ENCODE measurements around the gene ARF3. TPM values are rescaled to one million over a fixed set of nuclear protein-coding genes. Genes with fewer than 3 reads are reported as not detected.
A peak's percentile ranks its signal among the peaks of the same experiment; 100 is the strongest.

Gene ARF3
- 10 to 100 TPM; 17.4 to 27.0 (median 22.3) TPM for total RNA-seq
- polyA plus RNA-seq: 10 to 100 TPM in 2 of 3 donors, 1 to 10 TPM in 1; 7.4 to 18.1 (median 13.2) TPM
- long read RNA-seq, donor 1, full-length matches to known transcripts: 6 of 10 reads
- long read RNA-seq, donor 1, partial matches to known transcripts: 1 of 10 reads
- long read RNA-seq, donor 1, other reads (novel, unspliced or antisense): 3 of 10 reads
- long read RNA-seq, donor 2, full-length matches to known transcripts: 8 of 11 reads
- long read RNA-seq, donor 2, partial matches to known transcripts: 0 of 11 reads
- long read RNA-seq, donor 2, other reads (novel, unspliced or antisense): 3 of 11 reads

DNA sequence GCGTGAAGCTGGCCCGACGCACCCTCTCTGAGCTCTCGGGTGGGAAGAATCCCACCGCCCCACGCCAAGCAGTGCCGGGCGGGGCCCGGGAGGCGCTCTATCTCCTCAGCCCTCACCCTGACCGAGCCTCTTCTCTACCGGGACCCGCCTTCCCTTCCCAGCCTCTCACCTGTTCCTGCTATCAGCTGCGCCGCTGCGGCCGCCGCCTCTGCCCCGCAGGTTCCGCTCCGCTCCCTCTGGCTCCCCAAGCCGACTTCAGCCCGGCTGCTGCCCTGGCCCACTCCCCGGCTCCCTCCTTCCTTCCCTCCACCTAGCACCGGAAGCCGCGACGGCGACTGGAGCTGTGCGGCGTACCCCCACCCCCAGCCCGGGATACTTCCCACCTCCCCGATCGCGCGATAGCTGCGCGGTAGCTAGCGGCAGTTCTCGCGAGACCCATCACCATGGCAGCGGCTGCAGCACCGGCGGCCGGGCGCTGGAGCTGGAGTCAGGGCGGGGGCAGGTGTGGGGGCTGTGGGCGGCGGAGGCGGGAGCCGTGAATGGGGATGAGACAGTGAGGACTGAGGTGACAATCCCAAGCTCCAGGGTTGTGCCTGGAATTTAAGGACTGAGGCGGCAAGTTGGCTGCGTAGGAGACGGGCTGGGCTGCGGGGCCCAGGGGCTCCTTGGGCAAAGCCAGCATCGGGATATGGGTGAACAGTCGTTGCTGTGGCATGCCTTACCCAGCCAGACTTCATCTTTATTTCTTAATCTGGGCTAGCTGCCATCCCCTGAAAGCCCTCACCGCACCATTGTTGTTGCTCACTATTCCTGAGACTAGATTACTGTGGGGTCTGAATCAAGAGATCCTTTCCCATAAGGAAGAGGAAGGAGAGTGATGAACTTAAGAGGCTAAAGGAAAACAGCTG is at the start of gene ARF3:
Gene ARF3 (minus strand): TSS at position 347 of the 908 bp plus-strand sequence. CDS start 16,392 bp downstream, outside the sequence.
- WGBS, 3 donors: 1% methylated on average over 50 to 58 of the region's 58 CpGs
- no peaks in the 10 kb centered on the region for H3K9me3 ChIP-seq
- peaks cover 0 to 11% of the 10 kb centered on the region in 2 donors for H3K36me3 ChIP-seq (ENCODE audit: insufficient read depth in 1 of 2, low read depth in 1 of 2)
- peak within 1 kb of the TSS; percentile 80 for H3K4me3 ChIP-seq
- H3K27ac ChIP-seq: peak within 1 kb of the TSS; percentile 62
- TF ChIP-seq, protein P1, sequence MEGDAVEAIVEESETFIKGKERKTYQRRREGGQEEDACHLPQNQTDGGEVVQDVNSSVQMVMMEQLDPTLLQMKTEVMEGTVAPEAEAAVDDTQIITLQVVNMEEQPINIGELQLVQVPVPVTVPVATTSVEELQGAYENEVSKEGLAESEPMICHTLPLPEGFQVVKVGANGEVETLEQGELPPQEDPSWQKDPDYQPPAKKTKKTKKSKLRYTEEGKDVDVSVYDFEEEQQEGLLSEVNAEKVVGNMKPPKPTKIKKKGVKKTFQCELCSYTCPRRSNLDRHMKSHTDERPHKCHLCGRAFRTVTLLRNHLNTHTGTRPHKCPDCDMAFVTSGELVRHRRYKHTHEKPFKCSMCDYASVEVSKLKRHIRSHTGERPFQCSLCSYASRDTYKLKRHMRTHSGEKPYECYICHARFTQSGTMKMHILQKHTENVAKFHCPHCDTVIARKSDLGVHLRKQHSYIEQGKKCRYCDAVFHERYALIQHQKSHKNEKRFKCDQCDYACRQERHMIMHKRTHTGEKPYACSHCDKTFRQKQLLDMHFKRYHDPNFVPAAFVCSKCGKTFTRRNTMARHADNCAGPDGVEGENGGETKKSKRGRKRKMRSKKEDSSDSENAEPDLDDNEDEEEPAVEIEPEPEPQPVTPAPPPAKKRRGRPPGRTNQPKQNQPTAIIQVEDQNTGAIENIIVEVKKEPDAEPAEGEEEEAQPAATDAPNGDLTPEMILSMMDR (IDR thresholded peaks at IDR 0.05): no peak
- H3K27me3 ChIP-seq (ENCODE audit: insufficient read depth in 3 of 3, low read length in 2 of 3): peaks cover 0 to 5% (median 0%) of the 10 kb centered on the region in 3 donors
- intact Hi-C loops (cut with DNase I): no loop called here
- DNase-seq (peak; percentile 94 to 96), ATAC-seq (peak; percentile 96 to 99 (median 97))
- H3K4me1 ChIP-seq: peaks cover 17% of the 10 kb centered on the region

DNA sequence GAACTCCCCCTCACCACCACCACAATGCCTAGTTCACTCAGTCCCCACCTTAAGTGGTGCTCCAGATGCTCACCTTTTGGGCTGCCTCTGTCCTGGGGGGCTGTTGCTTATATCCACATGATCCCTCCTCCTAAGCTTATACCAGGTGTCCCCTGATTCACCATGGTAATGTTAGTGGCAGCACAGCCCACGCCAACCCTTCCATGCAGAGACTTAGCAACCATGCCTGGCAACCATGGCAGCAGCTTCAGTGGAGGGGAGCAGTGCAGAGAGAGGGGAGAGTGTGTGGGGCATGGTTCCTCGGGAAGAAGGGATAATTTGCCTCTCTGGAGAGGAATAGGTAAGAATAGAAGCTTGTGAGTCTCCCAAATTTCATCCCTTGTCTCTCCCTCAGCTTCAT is 43.1 kb upstream of the ARF3 start:
- peaks cover 30% of the 10 kb centered on the region for H3K4me1 ChIP-seq
- TF ChIP-seq, protein P1 (IDR thresholded peaks at IDR 0.05): no peak
- ATAC-seq (no peak), DNase-seq (no peak)
- no peak overlapping the region for H3K27ac ChIP-seq
- WGBS, 3 donors: 73 to 77% (median 75%) methylated on average over 2 of the region's 2 CpGs
- intact Hi-C loops (cut with DNase I): no loop called here
- peaks cover 12 to 44% of the 10 kb centered on the region in 2 donors for H3K36me3 ChIP-seq (ENCODE audit: insufficient read depth in 1 of 2, low read depth in 1 of 2)
- peaks cover 0 to 62% (median 0%) of the 10 kb centered on the region in 3 donors for H3K27me3 ChIP-seq (ENCODE audit: insufficient read depth in 3 of 3, low read length in 2 of 3)
- no peaks in the 10 kb centered on the region for H3K9me3 ChIP-seq
- peak overlapping the region; percentile 60 for H3K4me3 ChIP-seq

DNA sequence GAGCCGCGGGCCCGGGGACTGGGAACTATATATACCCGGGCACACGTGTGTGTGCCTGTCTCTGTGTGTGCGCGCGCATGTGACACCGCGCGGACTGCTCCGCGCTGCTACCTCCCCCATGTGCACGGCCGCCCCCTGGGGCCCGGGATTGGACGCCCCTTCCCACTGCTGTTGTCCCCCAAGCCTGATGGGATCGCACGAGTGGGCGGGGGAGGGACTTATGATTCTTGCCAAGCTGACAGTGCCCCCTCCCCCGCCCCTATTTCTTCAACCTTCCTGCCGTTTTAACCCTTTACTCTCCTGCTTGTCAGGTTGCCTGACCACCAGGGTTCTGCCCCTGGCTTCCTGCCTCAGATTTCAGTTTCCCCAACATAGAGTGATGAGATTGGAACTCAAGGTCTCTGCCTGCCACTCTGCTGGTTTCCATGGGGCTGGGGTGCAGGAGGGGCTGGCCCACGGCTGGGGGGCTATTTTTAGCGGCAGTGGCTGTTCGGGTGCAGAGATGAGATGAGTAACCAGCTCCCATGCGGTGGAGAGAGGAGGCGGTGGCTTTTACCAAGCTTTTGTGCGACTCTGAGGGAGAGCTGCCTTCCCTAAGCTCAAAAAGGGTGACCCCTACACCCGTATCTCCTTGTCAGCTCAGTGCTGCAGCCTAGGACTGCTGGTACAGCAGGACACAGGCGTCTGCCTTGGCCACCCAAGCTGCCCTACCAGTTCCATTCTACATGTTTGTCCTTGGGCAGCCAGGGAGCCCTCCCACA is 42.3 kb upstream of the ARF3 start, which contains the start of gene DDN:
Gene DDN (minus strand): TSS at position 5 of the 761 bp plus-strand sequence. CDS start 88 bp downstream, outside the sequence.
- DNase-seq (peak; percentile 65 to 79), ATAC-seq (peak; percentile 66 to 79 (median 76))
- H3K4me1 ChIP-seq: peaks cover 34% of the 10 kb centered on the region
- peak within 1 kb of the TSS; percentile 65 for H3K4me3 ChIP-seq
- H3K27me3 ChIP-seq (ENCODE audit: insufficient read depth in 3 of 3, low read length in 2 of 3): peaks cover 0 to 64% (median 0%) of the 10 kb centered on the region in 3 donors
- intact Hi-C loops (cut with DNase I): no loop called here
- H3K9me3 ChIP-seq: no peaks in the 10 kb centered on the region
- TF ChIP-seq, protein P1 (IDR thresholded peaks at IDR 0.05): no peak
- peak within 1 kb of the TSS; percentile 41 for H3K27ac ChIP-seq
- H3K36me3 ChIP-seq (ENCODE audit: insufficient read depth in 1 of 2, low read depth in 1 of 2): peaks cover 7 to 38% of the 10 kb centered on the region in 2 donors
- WGBS, 3 donors: 2 to 4% (median 2%) methylated on average over 27 to 30 of the region's 30 CpGs

All from psoas muscle (tissue), 8 donors.